SK-N-SH (cell line): ENCODE measurements around the gene C1orf159. TPM values are rescaled to one million over a fixed set of nuclear protein-coding genes. Genes with fewer than 3 reads are reported as not detected.
A peak's percentile ranks its signal among the peaks of the same experiment; 100 is the strongest.

ENCODE experiments used
- CTCF ChIA-PET: fragments of 300-600, 350-600 bp; formaldehyde crosslinking; extraction: SDS; loops from one replicate; lab custom pipeline; 2021; lab: Yijun Ruan, JAX
- POLR2A ChIA-PET: fragments of 350-600 bp; sonication (Branson Sonifier 250); formaldehyde crosslinking; extraction: SDS; loops from one replicate; lab custom pipeline; 2020; ENCODE audit warnings: antibody characterized with exemption, inconsistent platforms; lab: Yijun Ruan, JAX
- DNase-seq: peaks from one replicate; pipeline ENCODE4 v3.0.0; 2012
- H2AFZ ChIP-seq: fragments of 200-600 bp; sonication (generic); 2 replicates; pipeline ENCODE4 v1.8.1; 2016; ENCODE audit warnings: antibody characterized with exemption, mild to moderate bottlenecking, low read depth
- H3F3A ChIP-seq: fragments of 200-600 bp; sonication (generic); replicated peaks from 2 replicates; pipeline ENCODE3; 2016; ENCODE audit warnings: antibody characterized with exemption, mild to moderate bottlenecking; ENCODE audit not compliant: insufficient read depth
- H3K27ac ChIP-seq, 2 experiments: fragments of 200-500 bp in 1 of 2; fragments of 200-600 bp in 1 of 2; sonication (Bioruptor generic) in 1 of 2; sonication (generic), shearing (Covaris generic) in 1 of 2; 2 replicates each; pipeline versions ENCODE4 v1.5.1 to v1.6.1; 2014 to 2016; ENCODE audit warnings: low read depth in 2 of 2, inconsistent platforms in 1 of 2, low read length in 1 of 2, mild to moderate bottlenecking in 1 of 2, mixed read lengths in 1 of 2
- H3K27me3 ChIP-seq: fragments of 200-600 bp; sonication (generic), shearing (Covaris generic); 2 replicates; pipeline ENCODE4 v1.6.1; 2016; ENCODE audit warnings: mixed run types; ENCODE audit not compliant: insufficient read depth
- H3K36me3 ChIP-seq, 2 experiments: fragments of 200-500 bp in 1 of 2; fragments of 200-600 bp in 1 of 2; sonication (Bioruptor generic) in 1 of 2; sonication (generic) in 1 of 2; replicated peaks in 1 of 2; 2 replicates each; pipeline versions ENCODE3 to v1.5.1; 2014 to 2016; ENCODE audit warnings: low read length in 1 of 2, mild to moderate bottlenecking in 1 of 2; ENCODE audit not compliant: insufficient read depth in 2 of 2, control insufficient read depth in 1 of 2
- H3K4me1 ChIP-seq, 2 experiments: fragments of 200-500 bp in 1 of 2; fragments of 200-600 bp in 1 of 2; sonication (Bioruptor generic) in 1 of 2; sonication (generic), shearing (Covaris generic) in 1 of 2; 2 replicates each; pipeline versions ENCODE4 v1.5.1 to v1.6.1; 2014 to 2016; ENCODE audit warnings: low read depth in 1 of 2, low read length in 1 of 2, mixed run types in 1 of 2; ENCODE audit not compliant: insufficient read depth in 2 of 2, control insufficient read depth in 1 of 2
- H3K4me2 ChIP-seq: fragments of 200-600 bp; sonication (generic), shearing (Covaris generic); 2 replicates; pipeline ENCODE4 v1.6.1; 2017; ENCODE audit warnings: mixed run types
- H3K4me3 ChIP-seq, 2 experiments: fragments of 200-500 bp in 1 of 2; fragments of 200-600 bp in 1 of 2; sonication (Bioruptor generic) in 1 of 2; sonication (generic), shearing (Covaris generic) in 1 of 2; 2 replicates each; pipeline versions ENCODE4 v1.5.1 to v1.8.1; 2014 to 2016; ENCODE audit warnings: low read depth in 2 of 2, inconsistent platforms in 1 of 2, low read length in 1 of 2, mild to moderate bottlenecking in 1 of 2, mixed read lengths in 1 of 2, moderate library complexity in 1 of 2
- H3K79me2 ChIP-seq: fragments of 200-600 bp; sonication (generic); 2 replicates; pipeline ENCODE4 v1.8.1; 2017; ENCODE audit warnings: mild to moderate bottlenecking; ENCODE audit not compliant: insufficient read depth
- H3K9ac ChIP-seq: fragments of 200-600 bp; sonication (generic); 2 replicates; pipeline ENCODE4 v1.6.1; 2017; ENCODE audit warnings: mixed run types
- H3K9me2 ChIP-seq: fragments of 200-600 bp; sonication (generic); 2 replicates; pipeline ENCODE4 v1.6.1; 2017; ENCODE audit warnings: mixed run types
- H3K9me3 ChIP-seq: fragments of 200-600 bp; sonication (generic); 2 replicates; pipeline ENCODE4 v1.6.1; 2017; ENCODE audit warnings: mixed run types, mild to moderate bottlenecking, moderate library complexity
- H4K20me1 ChIP-seq: fragments of 200-600 bp; sonication (generic); 2 replicates; pipeline ENCODE4 v1.6.1; 2017; ENCODE audit warnings: mild to moderate bottlenecking, mixed run types; ENCODE audit not compliant: insufficient read depth
- ELF1 ChIP-seq: IDR thresholded peaks from 2 replicates; pipeline ENCODE4 v1.4.0; 2012
- FOSL2 ChIP-seq: IDR thresholded peaks from 2 replicates; pipeline ENCODE4 v1.4.0; 2012; ENCODE audit warnings: low read depth, mild to moderate bottlenecking, moderate library complexity, borderline replicate concordance
- FOXJ3 ChIP-seq: sonication (generic); formaldehyde crosslinking; IDR thresholded peaks from 2 replicates; pipeline ENCODE4 v1.5.1; 2020; ENCODE audit warnings: mild to moderate bottlenecking, missing genetic modification reagents
- FOXM1 ChIP-seq: IDR thresholded peaks from 2 replicates; pipeline ENCODE4 v1.4.0; 2012; ENCODE audit warnings: low read depth, mild to moderate bottlenecking
- GATA2 ChIP-seq: sonication (generic); formaldehyde crosslinking; IDR thresholded peaks from 2 replicates; pipeline ENCODE4 v1.5.0; 2020; ENCODE audit warnings: mild to moderate bottlenecking, missing genetic modification reagents
- MEF2A ChIP-seq: IDR thresholded peaks from 2 replicates; pipeline ENCODE4 v1.4.0; 2012; ENCODE audit warnings: low read depth, borderline replicate concordance
- MXI1 ChIP-seq: IDR thresholded peaks from 2 replicates; pipeline ENCODE4 v1.6.1; 2012; ENCODE audit warnings: mild to moderate bottlenecking, low read depth, low read length, improper control_type of control experiment
- NFIC ChIP-seq: IDR thresholded peaks from 2 replicates; pipeline ENCODE4 v1.4.0; 2012; ENCODE audit warnings: borderline replicate concordance
- NRF1 ChIP-seq: IDR thresholded peaks from 2 replicates; pipeline ENCODE4 v1.6.1; 2012; ENCODE audit warnings: low read depth, mild to moderate bottlenecking, low read length
- POLR2AphosphoS5 ChIP-seq: IDR thresholded peaks from 2 replicates; pipeline ENCODE4 v1.6.1; 2012; ENCODE audit warnings: low read depth, low read length
- RFX5 ChIP-seq: IDR thresholded peaks from 2 replicates; pipeline ENCODE4 v1.6.1; 2012; ENCODE audit warnings: mild to moderate bottlenecking, improper control_type of control experiment, low read length
- RXRA ChIP-seq: IDR thresholded peaks from 2 replicates; pipeline ENCODE4 v1.4.0; 2012; ENCODE audit warnings: low read depth, mild to moderate bottlenecking, borderline replicate concordance
- TAF1 ChIP-seq: IDR thresholded peaks from 2 replicates; pipeline ENCODE4 v1.6.1; 2012; ENCODE audit warnings: low read depth, mild to moderate bottlenecking, low read length, moderate library complexity, borderline replicate concordance
- TCF12 ChIP-seq: IDR thresholded peaks from 2 replicates; pipeline ENCODE4 v1.4.0; 2012
- WGBS: methylation state at CpG from one replicate; pipeline ENCODE4 v1.1.6; 2017; ENCODE audit warnings: low lambda C conversion rate; 5-methylcytosine and 5-hydroxymethylcytosine counted together
- polyA plus RNA-seq, 3 experiments: library from polyadenylated mRNA; depleted of rRNA; stranded (reverse); fragments of >200 nt; gene quantifications; 2 replicates each; pipeline ENCODE4 v1.2.3, GENCODE V29; 2012
- TF ChIP-seq, protein P1 (sequence below): IDR thresholded peaks from 2 replicates; pipeline ENCODE4 v1.4.0; 2012; ENCODE audit warnings: low read depth
- TF ChIP-seq, protein P2 (sequence below): fragments of 150-350 bp; IDR thresholded peaks from 2 replicates; pipeline ENCODE4 v1.6.1; 2017; ENCODE audit warnings: antibody characterized with exemption, low read length, low read depth, borderline replicate concordance
- TF ChIP-seq, protein P3 (sequence below): fragments of 150-350 bp; IDR thresholded peaks from 2 replicates; pipeline ENCODE4 v1.6.1; 2016; ENCODE audit warnings: mild to moderate bottlenecking, low read depth, low read length

Gene C1orf159
- polyA plus RNA-seq, 1 of the 3 experiments (the other 2 are of a cell fraction): 10.2 TPM

DNA sequence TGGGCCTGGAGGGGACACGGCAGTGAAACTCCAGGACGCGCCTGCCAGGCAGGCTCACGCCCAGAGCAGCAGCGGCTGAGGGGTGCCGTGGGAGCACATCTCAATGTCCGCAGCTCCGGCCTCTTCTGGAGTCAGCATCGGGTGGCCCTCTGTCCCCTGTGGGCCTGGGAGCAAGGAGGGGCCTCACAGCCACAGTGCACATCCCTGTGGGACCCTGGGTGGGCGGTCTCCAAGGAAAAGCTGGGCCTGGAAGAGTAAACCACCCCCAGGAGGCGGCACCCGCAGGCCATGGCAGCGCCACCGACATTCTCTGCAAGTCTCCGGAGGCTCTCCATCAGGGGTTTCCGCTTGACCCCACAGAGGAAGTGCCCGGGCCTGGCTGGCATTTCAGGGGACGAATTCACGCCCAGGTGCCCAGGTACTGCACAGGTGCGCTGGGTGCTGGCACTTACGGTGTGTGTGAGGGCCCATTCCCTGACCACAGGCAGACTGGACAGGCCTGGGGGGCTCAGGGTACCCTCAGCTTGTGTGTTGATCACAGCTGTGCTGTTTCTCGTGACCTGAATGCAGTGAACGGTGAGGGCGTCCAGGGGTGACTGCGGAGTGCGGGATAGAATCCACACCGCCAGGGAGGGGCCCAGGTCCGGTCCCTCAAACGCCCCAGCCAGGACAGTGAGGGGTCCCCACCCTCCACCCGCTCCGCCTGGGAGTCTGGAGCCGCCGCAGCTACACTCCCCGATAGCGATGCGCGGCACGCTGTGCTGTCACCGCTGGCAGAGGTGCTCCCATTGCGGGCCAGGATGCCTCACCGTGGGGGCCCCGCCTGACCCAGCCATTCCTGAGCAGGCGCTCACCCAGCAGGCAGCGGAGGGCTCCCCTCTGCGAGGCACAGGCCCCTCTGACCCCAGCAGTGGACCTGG is 25.2 kb downstream of the C1orf159 start (continued):
- no peak for TF ChIP-seq POLR2AphosphoS5
- TF ChIP-seq TCF12: no peak
- no peak for TF ChIP-seq GATA2
- TF ChIP-seq, all 33 proteins: peak for 0

DNA sequence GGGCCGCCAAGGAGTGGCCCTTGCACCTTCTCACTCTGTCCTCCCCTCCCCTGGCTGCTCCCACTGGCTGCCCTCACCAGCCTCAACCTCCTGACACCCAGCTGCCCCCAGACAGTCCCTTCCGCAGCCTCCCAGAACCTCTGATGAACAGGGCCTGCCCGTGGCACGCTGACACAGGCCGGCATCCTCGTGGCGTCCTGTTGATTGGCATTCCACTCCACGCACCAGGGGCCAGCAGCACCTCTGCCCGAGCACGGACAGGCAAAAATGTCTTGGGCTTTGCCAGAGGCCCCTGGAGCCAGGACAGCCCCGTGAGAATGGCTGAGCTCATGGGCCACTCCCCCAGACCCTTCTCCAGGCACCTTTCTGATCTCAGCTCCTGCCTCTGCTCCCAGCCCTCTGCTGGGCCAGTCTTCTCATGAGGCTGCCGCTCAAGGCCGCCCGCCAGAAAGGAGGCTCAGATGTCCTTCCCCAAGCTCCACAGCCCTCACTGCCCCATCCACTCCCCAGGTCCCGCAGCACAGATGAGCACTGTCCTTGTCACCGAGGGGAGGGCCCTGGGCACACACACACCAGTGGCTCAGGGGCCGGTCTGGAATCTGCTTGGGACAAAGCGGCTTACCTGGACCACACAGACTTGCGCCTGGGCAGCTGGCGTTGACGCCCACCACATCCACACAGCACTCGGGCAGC is 26.0 kb downstream of the C1orf159 start:
- DNase-seq: peak; percentile 16
- POLR2A ChIA-PET: no interaction called here

More for the DNA sequence above, 26.0 kb downstream of the C1orf159 start:
- no peak overlapping the region for H2AFZ ChIP-seq
- H3K4me2 ChIP-seq: no peak overlapping the region
- H3K79me2 ChIP-seq: no peaks in the 10 kb centered on the region
- CTCF ChIA-PET: interaction anchor here (0.8 to 1.6 kb wide), 2 partner anchors 32 to 42 kb away, joined by 3 to 4 read pairs; no protein-coding TSS in a partner anchor
- WGBS: 97% methylated on average over 15 of the region's 22 CpGs
- H3K9me3 ChIP-seq: no peaks in the 10 kb centered on the region
- no peaks in the 10 kb centered on the region for H3K27me3 ChIP-seq
- no peak overlapping the region for H3K27ac ChIP-seq
- no peaks in the 10 kb centered on the region for H4K20me1 ChIP-seq
- H3K4me3 ChIP-seq: no peak overlapping the region
- TF ChIP-seq TAF1 (no peak), RXRA (no peak), MXI1 (no peak), GATA2 (no peak), NRF1 (no peak), POLR2AphosphoS5 (no peak), TCF12 (no peak), FOXM1 (no peak), FOSL2 (no peak), ELF1 (no peak), FOXJ3 (CRISPR knock-in tag) (no peak), RFX5 (no peak), MEF2A (no peak), NFIC (no peak)
- TF ChIP-seq, protein P1, sequence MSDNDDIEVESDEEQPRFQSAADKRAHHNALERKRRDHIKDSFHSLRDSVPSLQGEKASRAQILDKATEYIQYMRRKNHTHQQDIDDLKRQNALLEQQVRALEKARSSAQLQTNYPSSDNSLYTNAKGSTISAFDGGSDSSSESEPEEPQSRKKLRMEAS: no peak
- TF ChIP-seq, protein P2, sequence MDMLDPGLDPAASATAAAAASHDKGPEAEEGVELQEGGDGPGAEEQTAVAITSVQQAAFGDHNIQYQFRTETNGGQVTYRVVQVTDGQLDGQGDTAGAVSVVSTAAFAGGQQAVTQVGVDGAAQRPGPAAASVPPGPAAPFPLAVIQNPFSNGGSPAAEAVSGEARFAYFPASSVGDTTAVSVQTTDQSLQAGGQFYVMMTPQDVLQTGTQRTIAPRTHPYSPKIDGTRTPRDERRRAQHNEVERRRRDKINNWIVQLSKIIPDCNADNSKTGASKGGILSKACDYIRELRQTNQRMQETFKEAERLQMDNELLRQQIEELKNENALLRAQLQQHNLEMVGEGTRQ: no peak
- TF ChIP-seq, protein P3, sequence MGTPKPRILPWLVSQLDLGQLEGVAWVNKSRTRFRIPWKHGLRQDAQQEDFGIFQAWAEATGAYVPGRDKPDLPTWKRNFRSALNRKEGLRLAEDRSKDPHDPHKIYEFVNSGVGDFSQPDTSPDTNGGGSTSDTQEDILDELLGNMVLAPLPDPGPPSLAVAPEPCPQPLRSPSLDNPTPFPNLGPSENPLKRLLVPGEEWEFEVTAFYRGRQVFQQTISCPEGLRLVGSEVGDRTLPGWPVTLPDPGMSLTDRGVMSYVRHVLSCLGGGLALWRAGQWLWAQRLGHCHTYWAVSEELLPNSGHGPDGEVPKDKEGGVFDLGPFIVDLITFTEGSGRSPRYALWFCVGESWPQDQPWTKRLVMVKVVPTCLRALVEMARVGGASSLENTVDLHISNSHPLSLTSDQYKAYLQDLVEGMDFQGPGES: no peak
- H3K9me2 ChIP-seq: no peaks in the 10 kb centered on the region
- no peaks in the 10 kb centered on the region for H3K36me3 ChIP-seq
- H3K9ac ChIP-seq: no peak overlapping the region
- H3F3A ChIP-seq: no peaks in the 10 kb centered on the region
- no peaks in the 10 kb centered on the region for H3K4me1 ChIP-seq
